ENCODE results near the gene SETDB1.

The SETDB1 gene

GRCh38 chr1:150944856-150945255 is 18.7 kb downstream of the SETDB1 start:
- no peak for DNase-seq

- no peak for DNase-seq
Measured at GRCh38 chr1:150954708-150955107, 28.5 kb downstream of the SETDB1 start.

- no peak for DNase-seq
Measured at GRCh38 chr1:150955280-150955679, 29.1 kb downstream of the SETDB1 start.

GRCh38 chr1:150957666-150958065 is 31.5 kb downstream of the SETDB1 start:
- DNase-seq, result no peak

GRCh38 chr1:150960646-150961045 is 34.5 kb downstream of the SETDB1 start:
- no peak for DNase-seq

GRCh38 chr1:150961756-150962155 is 35.6 kb downstream of the SETDB1 start:
- no peak for DNase-seq

GRCh38 chr1:150963321-150964163 is 37.4 kb downstream of the SETDB1 start:
- no peak for DNase-seq

- DNase-seq, result no peak
Measured at GRCh38 chr1:150964164-150964489, 38.0 kb downstream of the SETDB1 start.

- DNase-seq, result no peak
Measured at GRCh38 chr1:150965605-150966004, 39.4 kb downstream of the SETDB1 start.

- no peak for DNase-seq
Measured at GRCh38 chr1:150966011-150966410, 39.8 kb downstream of the SETDB1 start.

- no peak for DNase-seq
Measured at GRCh38 chr1:150967936-150968335, 41.8 kb downstream of the SETDB1 start.

- DNase-seq, result no peak
Measured at GRCh38 chr1:150968491-150968890, 42.3 kb downstream of the SETDB1 start.

GRCh38 chr1:150969626-150970025 is 43.5 kb downstream of the SETDB1 start:
- no peak for DNase-seq

- no peak for DNase-seq
Measured at GRCh38 chr1:150970808-150971582, 44.8 kb downstream of the SETDB1 start.

GRCh38 chr1:150971583-150972416 is 45.6 kb downstream of the SETDB1 start:
- peak; percentile 31 for DNase-seq

GRCh38 chr1:150972417-150972940 is 46.3 kb downstream of the SETDB1 start:
- no peak for DNase-seq

GRCh38 chr1:150973258-150973835 is 47.2 kb downstream of the SETDB1 start:
- DNase-seq, result peak; percentile 32

- DNase-seq, result peak; percentile 59
Measured at GRCh38 chr1:150973836-150974579, 47.8 kb downstream of the SETDB1 start.

GRCh38 chr1:150974580-150975478 is 48.7 kb downstream of the SETDB1 start, which contains the start of gene CERS2:
CERS2 (minus strand) TSS chr1:150974835; CDS start chr1:150969090, 5,745 bp downstream.
- DNase-seq, result peak; percentile 77

GRCh38 chr1:150976401-150976821 is 50.2 kb downstream of the SETDB1 start:
- DNase-seq, result no peak
